GM23248 (cell line): Measurements from ENCODE around the gene MMAA. TPM values are rescaled to one million over a fixed set of nuclear protein-coding genes. Genes with fewer than 3 reads are reported as not detected.
A peak's percentile ranks its signal among the peaks of the same experiment; 100 is the strongest.

Experiments
- DNase-seq: peaks from one replicate; pipeline ENCODE4 v3.0.0-alpha.2; 2015
- H2AFZ ChIP-seq: fragments of 200-600 bp; sonication (generic); 2 replicates; pipeline ENCODE4 v1.6.1; 2016; ENCODE audit warnings: antibody characterized with exemption
- H3F3A ChIP-seq: fragments of 200-600 bp; sonication (generic); 2 replicates; pipeline ENCODE4 v1.6.1; 2016; ENCODE audit warnings: mild to moderate bottlenecking, antibody characterized with exemption, mixed run types; ENCODE audit not compliant: insufficient read depth
- H3K27ac ChIP-seq: fragments of 200-600 bp; sonication (generic); 2 replicates; pipeline ENCODE4 v1.5.1; 2016; ENCODE audit warnings: mild to moderate bottlenecking
- H3K27me3 ChIP-seq: fragments of 200-600 bp; sonication (generic); replicated peaks from 2 replicates; pipeline ENCODE4 v1.6.1; 2016; ENCODE audit warnings: mild to moderate bottlenecking; ENCODE audit not compliant: insufficient read depth
- H3K36me3 ChIP-seq: fragments of 200-600 bp; sonication (generic); 2 replicates; pipeline ENCODE4 v1.6.1; 2016; ENCODE audit warnings: low read depth, mild to moderate bottlenecking
- H3K4me1 ChIP-seq: fragments of 200-600 bp; sonication (generic); 2 replicates; pipeline ENCODE4 v1.6.1; 2016; ENCODE audit warnings: mild to moderate bottlenecking; ENCODE audit not compliant: insufficient read depth
- H3K4me2 ChIP-seq: fragments of 200-600 bp; sonication (generic); one replicate; pipeline ENCODE4 v1.6.1; 2016; ENCODE audit warnings: mild to moderate bottlenecking; ENCODE audit not compliant: unreplicated experiment
- H3K4me3 ChIP-seq: fragments of 200-600 bp; sonication (generic); 2 replicates; pipeline ENCODE4 v1.5.1; 2016; ENCODE audit warnings: mild to moderate bottlenecking
- H3K79me2 ChIP-seq: fragments of 200-600 bp; sonication (generic); 2 replicates; pipeline ENCODE4 v1.6.1; 2016; ENCODE audit warnings: mild to moderate bottlenecking; ENCODE audit not compliant: insufficient read depth
- H3K9ac ChIP-seq: fragments of 200-600 bp; sonication (generic); 2 replicates; pipeline ENCODE4 v1.6.1; 2016; ENCODE audit warnings: mild to moderate bottlenecking
- H3K9me2 ChIP-seq: fragments of 200-600 bp; sonication (generic); 2 replicates; pipeline ENCODE4 v1.6.1; 2016; ENCODE audit warnings: mixed run types, mild to moderate bottlenecking, moderate library complexity; ENCODE audit not compliant: insufficient read depth
- H3K9me3 ChIP-seq: fragments of 200-600 bp; sonication (generic); one replicate; pipeline ENCODE4 v1.6.1; 2017; ENCODE audit warnings: low read depth
- H4K20me1 ChIP-seq: fragments of 200-600 bp; sonication (generic); 2 replicates; pipeline ENCODE4 v1.6.0; 2016; ENCODE audit not compliant: insufficient read depth
- EZH2 ChIP-seq: fragments of 200-600 bp; sonication (generic); IDR thresholded peaks from 2 replicates; pipeline ENCODE4 v1.6.1; 2018; ENCODE audit warnings: antibody characterized with exemption, mild to moderate bottlenecking; ENCODE audit not compliant: insufficient read depth, poor library complexity, severe bottlenecking
- EZH2phosphoT487 ChIP-seq: fragments of 200-600 bp; sonication (generic); IDR thresholded peaks from 2 replicates; pipeline ENCODE4 v1.6.1; 2018; ENCODE audit warnings: antibody characterized with exemption, moderate library complexity, mild to moderate bottlenecking, low read depth; ENCODE audit not compliant: insufficient read depth
- WGBS, 2 experiments: methylation state at CpG; one replicate each; pipeline ENCODE4 v1.1.6; 2015 to 2017; ENCODE audit warnings: low lambda C conversion rate in 2 of 2, low coverage in 1 of 2; ENCODE audit errors: missing lambda C conversion rate in 2 of 2; 5-methylcytosine and 5-hydroxymethylcytosine counted together
- in situ Hi-C: fragments of 300-500 bp; cut with MboI; formaldehyde crosslinking; loops from 2 replicates; pipeline ENCODE4 v1.15.0; 2020
- polyA plus RNA-seq: library from polyadenylated mRNA; unstranded; fragments of >200 nt; fragmentation: Nextera tagmentation; extraction: Ambion mirVana; gene quantifications from 2 replicates; pipeline ENCODE4 v1.2.1, GENCODE V29; 2016
- total RNA-seq: library from RNA; depleted of rRNA; stranded (reverse); fragments of >200 nt; shearing (Covaris generic); gene quantifications from 2 replicates; pipeline ENCODE4 v1.2.3, GENCODE V29; 2014

MMAA gene
- total and polyA plus RNA-seq, 2 experiments from 2014 or later = 5.5 to 9.9 TPM

GRCh38 chr4:145605941-145606340 lies 13.2 kb upstream of the MMAA start:
- Histone ChIP-seq H3K9me2 (no peaks in the 10 kb centered on the region), H3F3A (no peaks in the 10 kb centered on the region), H3K4me3 (no peak overlapping the region), H3K27me3 (no peaks in the 10 kb centered on the region), H3K4me2 (no peak overlapping the region), H4K20me1 (no peaks in the 10 kb centered on the region), H3K9me3 (no peaks in the 10 kb centered on the region), H3K27ac (no peak overlapping the region), H3K36me3 (no peaks in the 10 kb centered on the region), H2AFZ (no peak overlapping the region), H3K4me1 (no peaks in the 10 kb centered on the region), H3K79me2 (no peaks in the 10 kb centered on the region), H3K9ac (no peak overlapping the region)
- no peak for DNase-seq
- in situ Hi-C loops = loop anchor here (10.0 kb wide), 1 partner anchor 391 kb away; no protein-coding TSS in a partner anchor
- TF ChIP-seq EZH2 = no peak
- no peak for TF ChIP-seq EZH2phosphoT487

DNA sequence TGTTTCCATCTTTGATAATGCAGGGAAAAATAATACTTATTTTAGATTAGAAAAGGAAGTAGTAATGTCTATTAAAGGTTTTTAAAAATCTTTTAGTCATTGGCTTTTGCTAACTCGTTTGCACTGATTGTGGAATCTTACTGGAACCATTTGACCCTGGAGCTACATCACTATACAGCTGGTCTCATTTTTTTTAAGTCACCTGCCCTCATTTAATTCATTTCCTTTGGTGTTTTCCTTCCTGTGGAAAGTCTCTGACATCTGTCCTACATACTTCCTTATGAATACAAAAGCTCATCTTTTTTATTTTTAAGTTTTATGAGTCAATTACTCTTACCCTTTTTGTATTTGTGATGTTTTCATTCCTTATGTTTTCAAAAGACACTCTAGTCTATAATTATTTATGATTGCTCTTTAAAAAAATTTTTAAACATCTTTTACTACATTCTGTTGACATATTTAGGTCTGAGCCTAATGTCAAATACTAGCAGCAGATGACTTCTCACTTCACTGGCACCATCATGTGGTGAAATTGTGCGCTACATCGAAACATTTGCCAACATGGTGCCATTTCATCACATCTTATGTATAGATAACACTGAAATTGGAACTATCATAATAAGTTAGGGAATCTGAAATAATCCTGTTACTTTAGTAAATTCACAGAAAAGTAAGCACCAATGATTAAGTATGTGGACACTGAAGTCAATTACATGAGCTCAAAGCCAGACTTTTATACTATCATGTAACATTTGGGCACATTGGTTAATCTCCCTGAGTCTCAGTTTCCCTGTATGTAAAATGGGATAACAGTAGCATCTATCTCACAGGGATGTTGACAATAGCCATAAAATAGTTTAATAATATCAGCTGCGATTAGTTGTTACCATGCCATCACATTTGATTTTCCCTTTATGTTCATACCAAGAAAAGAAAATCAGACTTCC lies 9.4 kb upstream of the MMAA start:
- Histone ChIP-seq H3K9ac (no peak overlapping the region), H3F3A (no peaks in the 10 kb centered on the region), H3K27ac (no peak overlapping the region), H2AFZ (no peak overlapping the region), H3K4me1 (no peaks in the 10 kb centered on the region), H3K79me2 (no peaks in the 10 kb centered on the region), H3K9me2 (no peaks in the 10 kb centered on the region), H3K4me3 (no peak overlapping the region), H3K36me3 (no peaks in the 10 kb centered on the region), H3K4me2 (no peak overlapping the region), H3K9me3 (no peaks in the 10 kb centered on the region), H4K20me1 (no peaks in the 10 kb centered on the region), H3K27me3 (no peaks in the 10 kb centered on the region)
- 37 to 43% methylated on average over 4 of the region's 4 CpGs for WGBS, 2 experiments
- no peak for TF ChIP-seq EZH2phosphoT487
- no peak for TF ChIP-seq EZH2
- in situ Hi-C loops = loop anchor here (10.0 kb wide), 1 partner anchor 395 kb away; no protein-coding TSS in a partner anchor
- DNase-seq = peak; percentile 78

DNA sequence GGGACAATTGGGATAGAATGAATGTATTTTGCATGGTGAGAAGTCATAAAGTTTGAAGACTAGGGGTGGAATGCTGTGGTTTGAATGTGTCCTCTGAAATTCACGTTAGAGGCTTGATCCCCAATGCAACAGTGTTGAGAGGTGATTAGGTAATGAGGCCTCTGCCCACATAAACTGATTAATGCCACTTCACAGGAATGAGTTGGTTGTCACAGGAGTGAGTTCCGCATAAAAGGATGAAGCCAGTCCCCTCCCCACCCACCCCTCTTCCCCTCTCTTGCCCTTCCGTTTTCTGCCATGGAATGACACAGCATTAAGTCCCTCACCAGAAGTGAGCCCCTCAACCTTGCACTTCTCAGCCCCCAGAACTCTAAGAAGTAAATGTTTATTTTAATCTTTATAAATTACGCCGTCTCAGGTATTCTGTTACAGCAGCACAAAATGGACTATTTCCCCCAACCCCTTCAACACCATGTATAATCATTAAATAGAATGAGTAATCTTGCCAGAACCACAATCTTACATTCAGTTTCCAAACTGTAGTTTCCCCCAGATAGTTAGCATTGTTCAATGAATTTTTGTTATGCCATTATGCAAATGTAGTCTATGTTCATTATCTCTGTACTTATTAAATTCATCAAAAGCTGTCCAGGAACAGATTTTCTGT lies 5.5 kb upstream of the MMAA start:
- peaks cover 17% of the 10 kb centered on the region for H3K79me2 ChIP-seq
- 95 to 97% methylated on average over 5 of the region's 5 CpGs for WGBS, 2 experiments
- TF ChIP-seq EZH2 = no peak
- no peak overlapping the region for H3K4me2 ChIP-seq
- no peak overlapping the region for H2AFZ ChIP-seq
- H3K9ac ChIP-seq = no peak overlapping the region
- no peak overlapping the region for H3K27ac ChIP-seq
- H4K20me1 ChIP-seq = no peaks in the 10 kb centered on the region
- H3K4me1 ChIP-seq = peaks cover 7% of the 10 kb centered on the region
- H3K9me2 ChIP-seq = no peaks in the 10 kb centered on the region
- peaks cover 3% of the 10 kb centered on the region; the same call in 1 of the 2 replicates for H3F3A ChIP-seq
- H3K9me3 ChIP-seq = no peaks in the 10 kb centered on the region
- H3K4me3 ChIP-seq = no peak overlapping the region
- in situ Hi-C loops = no loop called here
- H3K27me3 ChIP-seq = no peaks in the 10 kb centered on the region
- no peak for DNase-seq
- H3K36me3 ChIP-seq = no peaks in the 10 kb centered on the region

DNA sequence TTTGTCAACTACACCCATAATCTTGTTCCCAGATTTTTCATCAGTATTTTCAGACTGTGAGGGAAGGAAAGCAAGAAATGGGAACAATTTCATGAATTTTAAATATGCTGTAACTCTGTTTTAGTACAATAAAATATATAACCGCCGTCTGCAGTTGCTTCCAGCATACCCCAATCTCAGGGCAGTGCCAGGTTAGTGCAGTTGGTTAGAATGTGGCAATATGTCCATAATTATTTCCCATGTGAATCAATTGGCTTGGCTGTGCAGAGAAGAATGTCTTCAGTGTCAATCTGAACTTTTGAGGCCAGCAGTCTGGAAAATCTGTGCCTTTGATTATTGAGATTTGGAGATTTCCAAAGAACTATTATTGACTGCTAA lies 5.0 kb upstream of the MMAA start:
- H3F3A ChIP-seq = peaks cover 3% of the 10 kb centered on the region; the same call in 1 of the 2 replicates
- no peak for DNase-seq
- no peaks in the 10 kb centered on the region for H3K27me3 ChIP-seq
- in situ Hi-C loops = no loop called here
- H3K4me3 ChIP-seq = no peak overlapping the region
- H3K36me3 ChIP-seq = no peaks in the 10 kb centered on the region
- H3K9me2 ChIP-seq = no peaks in the 10 kb centered on the region
- no peaks in the 10 kb centered on the region for H3K9me3 ChIP-seq
- peaks cover 20% of the 10 kb centered on the region for H3K79me2 ChIP-seq
- H3K4me2 ChIP-seq = no peak overlapping the region
- H2AFZ ChIP-seq = no peak overlapping the region
- TF ChIP-seq EZH2 (no peak), EZH2phosphoT487 (no peak)
- H3K9ac ChIP-seq = no peak overlapping the region
- no peaks in the 10 kb centered on the region for H4K20me1 ChIP-seq
- H3K27ac ChIP-seq = no peak overlapping the region
- 17 to 20% methylated on average over 2 of the region's 2 CpGs for WGBS, 2 experiments
- H3K4me1 ChIP-seq = peaks cover 7% of the 10 kb centered on the region
